ENCODE results near the gene KDELR3.

DNA sequence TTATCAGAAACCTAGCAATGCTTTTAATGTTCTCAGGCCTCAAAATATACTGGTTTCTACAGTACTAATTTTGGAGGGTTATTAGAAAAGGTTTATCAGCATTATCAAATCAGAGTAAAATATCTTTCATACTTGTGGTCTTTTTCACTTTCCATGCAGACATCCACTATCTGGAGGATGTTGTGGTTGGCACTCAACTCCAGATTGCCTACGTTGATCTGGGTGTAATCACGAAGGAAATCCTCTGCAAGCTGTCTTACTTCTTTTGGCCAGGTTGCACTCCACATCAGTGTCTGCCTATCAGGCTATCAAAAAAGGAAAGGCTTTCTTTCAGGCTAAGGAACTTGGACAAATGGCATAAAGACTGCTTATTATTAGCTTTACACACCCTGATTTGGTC, 26.6 kb downstream of the KDELR3 start:
- TF ChIP-seq, protein P1, sequence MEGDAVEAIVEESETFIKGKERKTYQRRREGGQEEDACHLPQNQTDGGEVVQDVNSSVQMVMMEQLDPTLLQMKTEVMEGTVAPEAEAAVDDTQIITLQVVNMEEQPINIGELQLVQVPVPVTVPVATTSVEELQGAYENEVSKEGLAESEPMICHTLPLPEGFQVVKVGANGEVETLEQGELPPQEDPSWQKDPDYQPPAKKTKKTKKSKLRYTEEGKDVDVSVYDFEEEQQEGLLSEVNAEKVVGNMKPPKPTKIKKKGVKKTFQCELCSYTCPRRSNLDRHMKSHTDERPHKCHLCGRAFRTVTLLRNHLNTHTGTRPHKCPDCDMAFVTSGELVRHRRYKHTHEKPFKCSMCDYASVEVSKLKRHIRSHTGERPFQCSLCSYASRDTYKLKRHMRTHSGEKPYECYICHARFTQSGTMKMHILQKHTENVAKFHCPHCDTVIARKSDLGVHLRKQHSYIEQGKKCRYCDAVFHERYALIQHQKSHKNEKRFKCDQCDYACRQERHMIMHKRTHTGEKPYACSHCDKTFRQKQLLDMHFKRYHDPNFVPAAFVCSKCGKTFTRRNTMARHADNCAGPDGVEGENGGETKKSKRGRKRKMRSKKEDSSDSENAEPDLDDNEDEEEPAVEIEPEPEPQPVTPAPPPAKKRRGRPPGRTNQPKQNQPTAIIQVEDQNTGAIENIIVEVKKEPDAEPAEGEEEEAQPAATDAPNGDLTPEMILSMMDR (IDR thresholded peaks at IDR 0.05; ENCODE audit: low read length): no peak
- TF ChIP-seq EZH2 (IDR thresholded peaks at IDR 0.05; ENCODE audit: borderline replicate concordance, low read length): no peak

Data from OCI-LY1 (cell line).